ENCODE results near the gene KIF14. TPM values are rescaled to one million over a fixed set of nuclear protein-coding genes. Genes with fewer than 3 reads are reported as not detected.

The KIF14 gene
- total and polyA plus RNA-seq, 2 of the 8 experiments (the other 6 are each of a cell fraction or from before 2014, with no cell fraction given): 2.6 to 23.3 TPM

DNA sequence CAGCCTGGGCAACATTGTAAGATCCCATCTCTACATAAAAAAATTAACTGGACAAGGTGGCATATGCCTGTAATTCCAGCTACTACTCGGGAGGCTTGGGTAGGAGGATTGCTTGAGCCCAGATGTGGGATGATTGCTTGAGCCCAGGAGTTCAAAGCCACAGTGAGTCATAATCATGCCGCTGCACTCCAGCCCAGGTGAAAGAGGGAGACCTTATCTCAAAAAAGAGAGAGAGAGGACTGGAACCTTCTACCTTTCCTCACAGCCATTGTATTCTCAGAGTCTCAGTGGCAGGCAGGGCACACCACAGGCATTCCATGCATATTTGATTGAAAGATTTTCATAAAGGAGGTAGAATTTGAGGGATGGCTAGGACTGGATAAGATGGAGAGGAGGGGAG lies 78.4 kb downstream of the KIF14 start:
- TF ChIP-seq POU5F1 (IDR thresholded peaks at IDR 0.05; ENCODE audit: low read depth, low read length) (no peak), CTCF (IDR thresholded peaks at IDR 0.05; ENCODE audit: control extremely low read depth in 1 of 3, insufficient read depth in 1 of 3, low read depth in 1 of 3, low read length in 3 of 3) (no peak)
- Histone ChIP-seq H3K27me3 (replicated peaks in 1 of 4; ENCODE audit: control insufficient read depth in 3 of 4, extremely low read depth in 1 of 4, insufficient read depth in 3 of 4, low read length in 3 of 4) (no peaks in the 10 kb centered on the region), H3K18ac (ENCODE audit: extremely low read depth, low read length) (no peak overlapping the region), H3K9me3 (ENCODE audit: insufficient read depth in 2 of 2, low read depth in 1 of 2, low read length in 1 of 2) (no peaks in the 10 kb centered on the region), H4K20me1 (replicated peaks in 1 of 2; ENCODE audit: control insufficient read depth in 1 of 2, insufficient read depth in 2 of 2, low read length in 2 of 2) (no peaks in the 10 kb centered on the region), H3K79me2 (ENCODE audit: control insufficient read depth in 1 of 2, insufficient read depth in 2 of 2, low read length in 2 of 2) (no peaks in the 10 kb centered on the region), H3K4me1 (replicated peaks in 1 of 4; ENCODE audit: control insufficient read depth in 3 of 4, insufficient read depth in 4 of 4, low read length in 3 of 4) (peaks cover 0 to 2% (median 0%) of the 10 kb centered on the region in 4 experiments; a peak in 2 of 7 replicates), H3K36me3 (ENCODE audit: control insufficient read depth in 2 of 4, insufficient read depth in 4 of 4, low read length in 3 of 4) (no peaks in the 10 kb centered on the region), H3K23ac (ENCODE audit: insufficient read length) (no peak overlapping the region), H4K8ac (ENCODE audit: extremely low read depth, insufficient read depth, low read length) (no peak overlapping the region), H3K27ac (ENCODE audit: low read depth, low read length) (no peak overlapping the region), H3K9ac (replicated peaks in 1 of 4; ENCODE audit: extremely low read depth in 1 of 4, low read depth in 3 of 4, low read length in 3 of 4) (no peak overlapping the region), H2BK120ac (replicated peaks; ENCODE audit: low read depth, low read length) (no peak overlapping the region), H2BK12ac (ENCODE audit: low read depth, low read length) (no peak overlapping the region), H2AFZ (ENCODE audit: low read length) (no peak overlapping the region), H2BK20ac (ENCODE audit: low read length) (no peak overlapping the region), H2AK5ac (ENCODE audit: low read depth, low read length) (no peak overlapping the region), H3K56ac (replicated peaks; ENCODE audit: insufficient read length, low read depth, low read length) (no peak overlapping the region), H2BK15ac (ENCODE audit: low read length) (no peak overlapping the region), H3K4ac (replicated peaks; ENCODE audit: insufficient read length, low read depth, low read length) (no peak overlapping the region), H3K23me2 (ENCODE audit: low read depth, low read length) (peaks cover 6% of the 10 kb centered on the region; the same call in 1 of the 2 replicates), H3K14ac (ENCODE audit: insufficient read length) (no peak overlapping the region), H4K91ac (replicated peaks; ENCODE audit: insufficient read length, low read length) (no peak overlapping the region), H3K4me2 (ENCODE audit: insufficient read depth in 1 of 2, low read depth in 2 of 2, low read length in 2 of 2) (no peak overlapping the region), H3K4me3 (ENCODE audit: extremely low read depth in 1 of 4, insufficient read depth in 2 of 4, low read depth in 3 of 4, low read length in 4 of 4) (no peak overlapping the region), H2BK5ac (ENCODE audit: low read depth, low read length) (no peak overlapping the region), H4K5ac (ENCODE audit: insufficient read length, low read depth, low read length) (no peak overlapping the region), H3K79me1 (ENCODE audit: low read depth, low read length) (no peaks in the 10 kb centered on the region)
- no peak for FAIRE-seq
- WGBS, 2 experiments (ENCODE audit: extremely low coverage in 1 of 2, insufficient coverage in 1 of 2, insufficient read length in 1 of 2, insufficient replicate concordance in 2 of 2, low coverage in 1 of 2, low lambda C conversion rate in 2 of 2, missing lambda C conversion rate in 1 of 2): 92% methylated on average over 2 of the region's 2 CpGs; no CpG with 5 or more reads in 1 of the 2 experiments
- no peak for DNase-seq (ENCODE audit: low read depth in 1 of 2, low spot score in 2 of 2)
- POLR2A ChIA-PET (ENCODE audit: partially characterized antibody): no interaction called here
- CTCF ChIA-PET (ENCODE audit: partially characterized antibody): interaction anchor here (0.6 to 0.8 kb wide), 2 partner anchors 16 to 80 kb away, joined by 3 read pairs; no protein-coding TSS in a partner anchor

All from H1 (cell line).